Measurements from ENCODE around the gene UGT1A9.
"Not testable (repeated sequence)": the region's sequence is repeated elsewhere in the genome, so short reads cannot be mapped to it uniquely, and the experiment has no call there.

UGT1A9 gene

GRCh38 chr2:233671290-233672161 is at the start of gene UGT1A9:
UGT1A9 (plus strand) TSS chr2:233671898; CDS start chr2:233671935, 37 bp downstream.
- DNase-seq: no peak

DNA sequence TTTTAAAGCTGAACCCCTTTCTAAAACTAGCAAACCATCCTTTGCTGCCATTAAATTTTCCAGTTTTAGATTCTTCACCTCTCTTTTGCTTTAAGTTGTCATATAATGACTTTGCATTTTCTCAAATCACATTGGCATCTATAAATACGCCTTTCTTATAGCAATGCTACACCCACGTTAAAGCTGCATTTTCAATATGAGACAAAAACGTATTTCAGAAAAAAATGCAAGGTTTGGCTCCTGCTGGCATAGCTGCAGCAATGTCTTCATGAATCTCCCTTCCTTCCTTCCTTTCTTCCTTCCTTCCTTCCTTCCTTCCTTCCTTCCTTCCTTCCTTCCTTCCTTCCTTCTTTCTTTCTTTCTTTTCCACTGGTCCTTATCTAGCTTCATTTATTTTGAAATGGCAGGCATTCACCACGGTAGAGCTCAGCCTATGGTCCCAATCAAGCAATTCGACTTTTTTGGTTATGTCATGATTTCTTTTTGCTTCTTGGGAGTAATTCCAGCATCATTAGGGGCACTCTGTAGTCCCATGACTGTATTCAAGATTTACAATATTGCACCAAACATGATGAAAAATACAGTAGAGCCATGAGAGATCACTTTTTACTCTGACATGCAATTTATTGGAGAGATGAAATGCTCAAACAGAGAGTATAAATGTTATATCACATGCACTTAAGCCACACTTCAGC is 44.2 kb upstream of the UGT1A9 start:
- no peak for DNase-seq

- DNase-seq: not testable (repeated sequence)
These were observed 35.4 kb upstream of the UGT1A9 start, which contains the start of gene UGT1A10 for GRCh38 chr2:233636306-233636705. UGT1A10 (plus strand) TSS chr2:233636448; CDS start chr2:233636523, 75 bp downstream.

DNA sequence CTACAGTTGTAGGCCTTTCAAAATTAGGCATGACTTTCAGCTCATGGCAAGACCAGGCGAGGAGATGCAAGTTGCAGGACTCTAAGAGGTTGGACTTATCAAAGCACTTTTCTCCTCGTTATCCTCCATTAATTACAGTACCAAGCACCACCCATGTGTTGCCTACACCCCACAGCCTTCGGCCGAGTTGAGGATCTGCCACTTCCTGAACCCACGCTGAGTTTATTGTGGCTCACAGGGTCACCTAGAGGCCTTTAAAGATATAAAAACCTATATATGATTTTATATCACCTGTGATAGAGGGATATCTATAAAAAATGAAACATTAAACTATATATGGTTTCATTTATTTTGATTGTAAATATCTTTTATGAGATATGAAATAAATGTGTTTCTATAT is 32.9 kb upstream of the UGT1A9 start:
- DNase-seq: no peak

DNA sequence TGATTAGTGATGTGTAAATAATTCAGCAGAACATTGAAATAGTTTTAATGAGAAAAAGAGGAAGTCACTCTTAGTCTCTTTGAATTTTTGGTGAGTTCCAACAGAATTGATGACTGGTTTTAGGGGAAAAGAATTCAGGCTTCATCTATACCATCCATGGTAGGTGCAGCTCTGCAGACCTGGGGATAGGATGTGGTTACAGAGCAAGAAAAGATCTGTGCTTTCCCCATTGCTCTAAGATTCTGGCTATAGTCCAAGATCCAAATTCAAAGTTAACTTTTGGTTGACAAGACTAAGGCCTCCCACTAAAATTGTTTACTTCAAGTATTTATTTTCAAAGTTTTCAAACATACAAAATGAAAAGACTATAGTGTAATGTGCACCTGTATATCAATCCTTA is 31.8 kb upstream of the UGT1A9 start:
- DNase-seq: no peak

DNA sequence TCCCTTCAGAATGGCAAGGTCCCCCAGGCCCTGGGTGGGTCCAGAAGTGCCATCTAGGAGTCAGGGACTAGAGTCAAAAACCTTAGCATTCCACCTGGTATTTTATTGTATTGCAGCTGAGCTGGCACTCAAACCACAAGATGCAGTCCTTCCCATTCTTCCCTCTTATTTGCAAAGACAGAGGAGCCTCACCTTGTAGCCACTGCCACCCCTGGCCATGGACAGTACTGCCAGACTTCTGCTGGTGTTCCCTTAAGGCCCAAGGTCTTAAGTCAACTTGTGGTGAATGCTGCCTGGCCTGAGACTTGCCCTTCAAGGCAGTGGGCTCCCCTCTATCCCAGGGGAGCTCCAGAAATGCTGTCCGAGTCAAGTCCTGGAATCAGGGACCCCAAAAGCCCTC is 28.6 kb upstream of the UGT1A9 start:
- no peak for DNase-seq

DNA sequence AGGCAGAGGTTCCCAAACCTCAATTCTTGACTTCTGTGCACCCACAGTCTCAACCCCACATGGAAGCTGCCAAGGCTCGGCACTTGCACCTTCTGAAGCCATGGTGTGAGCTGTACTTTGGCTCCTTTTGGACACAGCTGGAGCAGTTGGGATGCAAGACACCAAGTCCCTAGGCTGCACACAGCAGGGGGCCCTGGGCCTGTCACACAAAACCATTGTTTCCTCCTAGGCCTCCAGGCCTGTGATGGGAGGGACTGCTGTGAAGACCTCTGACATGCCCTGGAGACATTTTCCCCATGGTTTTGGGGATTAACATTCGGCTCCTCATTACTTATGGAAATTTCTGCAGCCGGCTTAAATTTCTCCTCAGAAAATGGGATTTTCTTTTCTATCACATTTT is 25.7 kb upstream of the UGT1A9 start:
- DNase-seq: not testable (repeated sequence)

- DNase-seq: no peak
These were observed 20.7 kb upstream of the UGT1A9 start for GRCh38 chr2:233650981-233651380.

- no peak for DNase-seq
These were observed 20.3 kb upstream of the UGT1A9 start for GRCh38 chr2:233651430-233651829.

DNA sequence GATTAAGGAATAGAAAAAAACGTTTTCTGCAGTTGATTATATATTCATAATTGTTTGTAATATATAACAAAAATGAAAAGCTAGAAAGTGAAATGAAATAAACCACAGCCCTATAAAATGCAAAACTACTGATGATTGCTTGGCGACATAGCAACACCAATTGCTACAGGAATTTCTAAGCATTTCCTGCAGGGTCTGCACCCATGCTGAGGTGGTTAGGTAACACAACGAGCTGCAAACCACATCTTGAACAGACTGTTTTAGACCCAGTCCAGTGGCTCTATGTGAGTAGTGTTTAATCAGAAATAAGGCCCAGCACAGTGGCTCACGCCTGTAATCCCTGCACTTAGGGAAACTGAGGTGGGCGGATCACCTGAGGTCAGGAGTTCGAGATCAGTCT is 17.2 kb upstream of the UGT1A9 start:
- no peak for DNase-seq

GRCh38 chr2:233655043-233655442 is 16.7 kb upstream of the UGT1A9 start:
- no peak for DNase-seq

DNA sequence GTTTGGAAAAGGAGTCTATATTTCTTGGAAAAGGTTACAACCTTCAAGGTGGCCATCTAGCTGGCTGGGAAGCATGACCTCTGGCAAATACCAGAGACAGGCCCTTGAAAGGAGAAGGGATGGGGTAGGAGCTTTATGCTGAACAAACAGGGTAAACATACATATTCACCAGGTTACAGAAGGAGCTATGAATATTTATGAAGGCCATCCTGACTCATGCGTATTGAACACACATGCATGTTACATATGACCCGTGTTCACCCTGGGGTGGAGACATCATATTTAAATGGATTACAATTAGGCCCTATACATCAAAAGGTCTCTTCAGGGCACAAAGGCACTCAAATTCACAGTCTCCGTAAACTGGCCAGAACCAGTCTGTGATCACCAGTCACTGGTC is 15.8 kb upstream of the UGT1A9 start:
- not testable (repeated sequence) for DNase-seq

GRCh38 chr2:233656443-233656842 is 15.3 kb upstream of the UGT1A9 start:
- no peak for DNase-seq

DNA sequence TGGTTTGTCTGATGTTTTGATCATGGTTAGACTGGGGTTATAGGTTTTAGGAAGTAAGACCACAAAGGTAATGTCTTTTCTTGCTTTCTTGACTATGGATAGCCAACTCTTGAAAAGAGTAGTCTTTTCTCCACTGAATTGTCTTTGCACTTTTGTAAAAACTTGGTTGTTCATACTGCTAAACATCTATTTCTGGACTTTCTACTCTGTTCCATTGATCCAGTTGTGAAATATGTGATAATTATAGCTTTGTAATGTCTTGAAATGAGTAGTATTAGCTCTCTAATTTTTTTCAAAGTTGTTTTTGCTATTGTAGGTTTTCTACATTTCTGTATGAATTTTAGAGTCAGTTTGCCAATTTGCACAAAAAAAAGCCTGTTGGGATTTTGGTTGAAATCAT is 13.1 kb upstream of the UGT1A9 start:
- DNase-seq: no peak

DNA sequence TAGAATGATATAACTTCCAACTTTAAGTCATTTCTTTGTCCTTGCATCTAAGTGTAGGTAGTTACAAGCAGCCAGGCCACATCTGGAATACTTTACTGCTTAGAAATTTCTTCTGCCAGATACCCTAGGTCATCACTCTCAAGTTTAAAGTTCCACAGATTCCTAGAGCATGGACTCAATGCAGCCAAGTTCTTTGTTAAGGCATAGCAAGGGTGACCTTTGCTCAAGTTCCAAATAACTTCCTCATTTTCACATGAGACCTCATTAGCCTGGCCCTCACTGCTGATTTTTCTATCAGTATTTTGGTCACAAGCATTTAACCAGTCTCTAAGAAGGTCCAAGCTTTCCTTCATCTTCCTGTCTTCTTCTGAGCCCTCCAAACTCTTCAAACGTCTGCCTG is 7.8 kb upstream of the UGT1A9 start:
- no peak for DNase-seq

DNA sequence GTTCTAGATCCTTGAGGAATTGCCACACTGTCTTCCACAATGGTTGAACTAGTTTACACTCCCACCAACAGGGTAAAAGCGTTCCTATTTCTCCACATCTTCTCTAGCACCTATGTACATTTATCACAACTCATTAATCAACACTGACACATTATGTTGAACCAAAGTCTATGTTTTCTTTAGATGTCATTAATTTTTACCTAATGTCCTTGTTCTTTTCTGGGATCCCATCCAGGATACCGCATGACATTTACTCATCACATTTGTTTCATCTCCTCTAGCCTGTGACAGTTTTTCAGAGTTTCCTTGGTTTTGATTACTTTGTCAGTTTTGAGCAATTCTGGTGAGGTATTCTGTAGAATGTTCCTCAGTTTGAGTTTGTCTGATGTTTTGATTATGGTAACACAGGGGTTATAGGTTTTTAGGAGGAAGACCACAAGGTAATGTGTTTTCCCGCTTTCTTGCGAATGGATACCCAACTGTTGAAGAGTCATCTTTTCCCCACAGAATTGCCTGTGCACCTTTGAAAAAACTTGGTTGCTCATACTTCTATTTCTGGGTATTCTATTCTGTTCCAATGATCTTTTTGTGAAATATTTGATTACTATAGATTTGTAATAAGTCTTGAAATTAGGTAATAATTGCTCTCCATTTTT is 3.0 kb upstream of the UGT1A9 start:
- DNase-seq: no peak

DNA sequence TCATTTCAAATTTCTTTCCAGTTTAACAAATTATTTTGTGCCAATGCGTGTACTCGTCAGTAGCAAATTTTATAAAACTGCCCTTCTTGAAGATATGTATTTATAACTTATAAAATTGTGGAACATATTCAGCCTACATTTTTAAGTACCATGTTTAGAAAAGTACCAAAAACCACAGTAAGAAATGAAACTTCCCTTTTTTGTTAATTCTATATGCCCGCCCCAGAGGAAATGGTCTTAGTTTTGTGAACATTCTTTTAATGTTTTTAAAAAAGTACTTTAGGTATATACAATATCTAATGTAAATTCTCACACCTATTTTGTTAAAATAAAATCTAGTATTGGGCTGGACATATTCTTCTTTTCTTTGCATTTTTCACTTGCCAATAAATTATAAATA is 1.2 kb downstream of the UGT1A9 start:
- DNase-seq: no peak

DNA sequence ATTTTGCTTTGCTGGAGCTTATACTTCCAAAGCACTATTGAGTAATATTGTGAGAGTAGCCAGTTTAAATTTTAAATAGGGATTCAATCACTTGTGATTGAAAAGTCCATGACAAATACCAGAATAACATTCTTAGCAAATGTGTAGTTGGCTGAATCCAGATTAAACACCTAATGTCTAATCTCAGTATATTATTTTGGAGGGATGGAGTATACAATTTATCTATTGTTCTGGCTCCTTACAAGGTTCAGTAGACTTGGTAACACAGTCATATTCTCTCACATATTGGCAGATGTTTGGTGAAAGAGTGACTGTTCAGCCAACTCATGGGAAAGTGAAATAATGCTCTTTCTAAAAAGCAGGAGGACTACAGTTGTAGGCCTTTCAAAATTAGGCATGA is 2.2 kb downstream of the UGT1A9 start:
- DNase-seq: no peak

GRCh38 chr2:233674314-233674713 is 2.6 kb downstream of the UGT1A9 start:
- DNase-seq: no peak

GRCh38 chr2:233674995-233675394 is 3.3 kb downstream of the UGT1A9 start:
- no peak for DNase-seq

DNA sequence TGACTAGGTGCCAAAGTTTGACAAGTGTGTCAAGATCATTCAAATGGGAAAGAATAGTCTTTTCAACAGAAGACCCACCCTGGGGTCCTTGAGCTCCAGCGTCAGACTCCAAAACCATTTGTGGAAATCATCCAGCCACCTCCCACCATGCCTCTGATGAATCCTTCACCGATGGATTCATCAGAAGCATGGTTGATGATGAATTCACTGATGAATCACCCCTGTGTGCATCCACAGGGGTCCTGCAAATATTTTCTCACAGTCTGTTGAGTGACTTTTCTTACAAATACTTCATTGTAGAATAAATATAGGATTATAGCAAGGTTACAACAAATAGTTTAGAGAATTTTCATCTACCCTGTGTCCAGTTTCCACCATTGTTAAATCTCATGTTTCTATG is 4.3 kb downstream of the UGT1A9 start:
- DNase-seq: no peak

DNA sequence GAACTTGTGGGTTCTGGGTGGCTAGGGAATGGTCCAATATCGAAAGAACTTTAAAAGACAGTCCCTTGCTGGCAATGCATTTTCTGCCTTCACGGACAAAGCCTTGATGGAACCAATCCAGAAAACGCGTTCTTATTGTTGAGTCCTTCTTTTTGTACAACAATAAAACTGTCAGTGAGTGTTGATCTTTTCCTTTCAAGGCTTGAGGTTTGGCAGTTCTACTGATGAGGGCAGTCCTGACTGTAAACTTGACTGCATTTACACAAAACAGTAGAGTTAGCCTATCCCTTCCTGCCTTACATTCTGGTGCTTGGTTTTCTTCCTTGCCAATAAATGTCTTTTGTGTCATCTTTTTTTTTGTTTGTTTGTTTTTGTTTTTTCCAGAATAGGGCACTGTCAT is 7.5 kb downstream of the UGT1A9 start:
- no peak for DNase-seq

DNA sequence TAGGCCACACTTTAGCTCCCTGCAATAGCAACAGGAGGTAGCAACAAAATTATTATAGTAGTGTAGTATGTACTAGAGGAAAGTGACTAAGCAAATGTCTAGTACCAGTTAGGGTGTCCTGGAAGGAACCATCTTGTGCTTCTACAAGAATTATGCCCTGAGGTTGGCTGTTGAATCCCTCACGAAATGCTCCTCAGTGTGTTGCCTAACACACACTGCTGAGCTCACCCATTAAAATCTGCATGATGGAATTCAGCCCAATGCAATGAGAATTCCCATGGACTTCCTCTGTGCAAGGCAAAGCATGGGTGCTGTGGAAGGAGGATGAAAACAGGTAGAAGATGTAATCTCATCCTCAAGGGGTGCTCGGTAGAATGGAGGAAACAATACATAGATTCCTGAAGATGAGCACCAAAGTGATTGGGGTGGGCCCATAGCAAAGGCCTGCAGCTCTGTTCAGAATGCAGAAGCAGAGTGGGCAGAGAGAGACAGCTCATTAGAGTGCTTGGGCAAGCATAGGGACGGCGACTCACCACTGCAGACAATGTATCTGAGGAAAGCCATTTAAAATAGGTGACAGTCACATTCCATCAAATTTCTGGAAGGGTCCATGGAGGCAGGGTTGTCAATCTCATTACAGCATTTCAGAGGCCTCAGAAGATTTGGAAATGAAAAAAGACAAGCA is 8.8 kb downstream of the UGT1A9 start:
- no peak for DNase-seq

Data from right hindlimb (tissue), 1 donor.